Heart right ventricle (tissue), 16 donors: ENCODE data around the gene ARF4. TPM values are rescaled to one million over a fixed set of nuclear protein-coding genes. Genes with fewer than 3 reads are reported as not detected.
"Not testable (repeated sequence)": the region's sequence is repeated elsewhere in the genome, so short reads cannot be mapped to it uniquely, and the experiment has no call there.

Source experiments
- ATAC-seq, 8 donors: fragments of 200-7000 bp; cut with Tn5 transposase; one replicate each; pipeline ENCODE4 v1.9.1; 2020; ENCODE audit warnings: mild to moderate bottlenecking in 8 of 8, moderate library complexity in 8 of 8, moderate number of reproducible peaks in 1 of 8
- DNase-seq, 2 donors: peaks; one replicate each; pipeline ENCODE4 v3.0.0-alpha.2; 2020
- H3K27ac ChIP-seq, 10 donors: fragments of 200-600 bp; sonication (generic) in 2 of 10; one replicate each; pipeline versions ENCODE4 v1.5.0 to v1.8.0; 2020 to 2022; ENCODE audit warnings: mild to moderate bottlenecking in 3 of 10
- H3K27me3 ChIP-seq, 7 donors: fragments of 200-600 bp; one replicate each; pipeline ENCODE4 v1.8.0; 2021 to 2022; ENCODE audit warnings: mild to moderate bottlenecking in 2 of 7
- H3K36me3 ChIP-seq, 9 donors: fragments of 200-600 bp; sonication (generic) in 1 of 9; one replicate each; pipeline versions ENCODE4 v1.5.0 to v1.8.0; 2020 to 2022; ENCODE audit warnings: mild to moderate bottlenecking in 2 of 9
- H3K4me1 ChIP-seq, 9 donors: fragments of 200-600 bp; sonication (generic) in 1 of 9; one replicate each; pipeline versions ENCODE4 v1.5.0 to v1.8.0; 2020 to 2022; ENCODE audit warnings: mild to moderate bottlenecking in 4 of 9
- H3K4me3 ChIP-seq, 10 donors: fragments of 200-600 bp; sonication (generic) in 2 of 10; one replicate each; pipeline versions ENCODE4 v1.5.0 to v1.8.0; 2020 to 2022; ENCODE audit warnings: mild to moderate bottlenecking in 7 of 10, moderate library complexity in 2 of 10
- H3K9me3 ChIP-seq, 11 donors: fragments of 200-600 bp in 10 of 11; sonication (generic) in 2 of 11; one replicate each; pipeline versions ENCODE4 v1.5.0 to v1.8.0; 2013 to 2022; ENCODE audit warnings: mild to moderate bottlenecking in 2 of 11, control low read depth in 1 of 11, moderate library complexity in 1 of 11
- WGBS, 2 donors: extraction: QIAGEN DNeasy Blood & Tissue Kit; methylation state at CpG; one replicate each; pipeline ENCODE4 v1.1.7; 2013; ENCODE audit warnings: inconsistent platforms in 1 of 2; 5-methylcytosine and 5-hydroxymethylcytosine counted together
- intact Hi-C, 10 donors: fragments of 100-400 bp; cut with DNase I; formaldehyde crosslinking; loops; one replicate each; pipeline versions ENCODE4 v1.11.1 to v1.14.2; 2022
- polyA plus RNA-seq, 2 donors: library from polyadenylated mRNA; stranded (reverse); fragments of 200-250 nt; gene quantifications; one replicate each; pipeline ENCODE4 v1.2.3, GENCODE V29; 2013
- total RNA-seq, 10 donors: library from RNA; stranded (reverse); fragmentation: NEBNext Ultra II Directional in 3 of 10; extraction: Animal tissue kit (Norgen Biotek cat#: 25700) in 3 of 10; gene quantifications; one replicate each; pipeline versions ENCODE4 v1.2.1 to v1.2.4, GENCODE V29; 2021 to 2023
- TF ChIP-seq, protein P1 (sequence below), 9 donors: fragments of 200-600 bp; sonication (generic) in 2 of 9; IDR thresholded peaks; one replicate each; pipeline versions ENCODE4 v1.5.0 to v1.8.0; 2021 to 2022; ENCODE audit warnings: antibody characterized with exemption in 9 of 9, mild to moderate bottlenecking in 5 of 9, moderate library complexity in 1 of 9
- donor health status: Arrhythmogenic right ventricular cardiomyopathy.
- donor health status: ischemic (EF 13 %, LVEDD 7.1; RV severe dilation, severe dysfunction).
- donor health status: healthy with polysubstance abuse.
- donor health status: DM: no; HTN: yes; CAD: no.
- donor health status: DM: no; HTN: no; CAD: no.
- donor health status: ischemic (EF 25% LVEDD 6.9; RV normal size, moderate dysfunction).
- donor health status: ischemic (EF 25% LVEDD 5.7; RV mildly dilated, moderate dysfunction).
- donor health status: healthy.
- donor health status: DM: yes; HTN: yes; CAD: no.
- donor health status: Ischemic cardiomyopathy.
- donor health status: ischemic (EF 35%, LVEDD 5.7; RV mildly dilated, moderate dysfunction).
- donor health status: nonischemic (EF 11% LVEDD 7.7; RV severe dilation, severe dysfunction).
- donor health status: DM: yes; HTN: yes; CAD: no.
- donor health status: PGD.
- donor health status: ischemic (EF 29% LVEDD 5.4; RV normal size, mild dysfunction).
- donor health status: nonischemic (EF 23%, LVEDD 6.1; RV moderate dilation, normal function).

Gene ARF4
- total and polyA plus RNA-seq, 12 donors = 25.7 to 130 (median 73.7) TPM

DNA sequence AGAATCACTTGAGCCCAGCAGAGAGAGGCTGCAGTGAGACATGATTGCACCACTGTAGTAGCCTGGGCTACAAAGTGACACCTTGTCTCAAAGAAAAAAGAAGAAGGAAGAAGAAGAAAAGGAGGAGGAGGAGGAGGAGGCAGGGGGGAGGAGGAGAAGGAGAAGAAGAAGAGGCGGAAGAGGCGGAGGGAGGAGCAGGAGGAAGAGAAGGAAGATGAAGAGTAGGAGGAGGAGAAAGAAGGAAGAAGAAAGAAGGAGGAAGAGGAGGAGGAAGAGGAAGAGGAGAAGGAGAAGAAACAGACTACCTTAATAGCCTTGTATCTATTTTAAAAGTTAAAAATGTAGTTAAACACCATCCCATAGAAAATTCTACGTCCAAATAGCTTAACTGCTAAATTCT lies 19.1 kb upstream of the ARF4 start:
- Histone ChIP-seq H3K27me3 (no peaks in the 10 kb centered on the region), H3K4me3 (no peak overlapping the region), H3K4me1 (no peaks in the 10 kb centered on the region), H3K9me3 (peaks cover 0 to 13% (median 0%) of the 10 kb centered on the region in 11 donors), H3K27ac (no peak overlapping the region), H3K36me3 (peaks cover 0 to 27% (median 3%) of the 10 kb centered on the region in 9 donors)
- intact Hi-C loops = no loop called here
- WGBS, 2 donors = 60 to 69% methylated on average over 3 of the region's 3 CpGs
- TF ChIP-seq, protein P1, sequence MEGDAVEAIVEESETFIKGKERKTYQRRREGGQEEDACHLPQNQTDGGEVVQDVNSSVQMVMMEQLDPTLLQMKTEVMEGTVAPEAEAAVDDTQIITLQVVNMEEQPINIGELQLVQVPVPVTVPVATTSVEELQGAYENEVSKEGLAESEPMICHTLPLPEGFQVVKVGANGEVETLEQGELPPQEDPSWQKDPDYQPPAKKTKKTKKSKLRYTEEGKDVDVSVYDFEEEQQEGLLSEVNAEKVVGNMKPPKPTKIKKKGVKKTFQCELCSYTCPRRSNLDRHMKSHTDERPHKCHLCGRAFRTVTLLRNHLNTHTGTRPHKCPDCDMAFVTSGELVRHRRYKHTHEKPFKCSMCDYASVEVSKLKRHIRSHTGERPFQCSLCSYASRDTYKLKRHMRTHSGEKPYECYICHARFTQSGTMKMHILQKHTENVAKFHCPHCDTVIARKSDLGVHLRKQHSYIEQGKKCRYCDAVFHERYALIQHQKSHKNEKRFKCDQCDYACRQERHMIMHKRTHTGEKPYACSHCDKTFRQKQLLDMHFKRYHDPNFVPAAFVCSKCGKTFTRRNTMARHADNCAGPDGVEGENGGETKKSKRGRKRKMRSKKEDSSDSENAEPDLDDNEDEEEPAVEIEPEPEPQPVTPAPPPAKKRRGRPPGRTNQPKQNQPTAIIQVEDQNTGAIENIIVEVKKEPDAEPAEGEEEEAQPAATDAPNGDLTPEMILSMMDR (IDR thresholded peaks at IDR 0.05) = no peak
- ATAC-seq (no peak), DNase-seq (no peak)

DNA sequence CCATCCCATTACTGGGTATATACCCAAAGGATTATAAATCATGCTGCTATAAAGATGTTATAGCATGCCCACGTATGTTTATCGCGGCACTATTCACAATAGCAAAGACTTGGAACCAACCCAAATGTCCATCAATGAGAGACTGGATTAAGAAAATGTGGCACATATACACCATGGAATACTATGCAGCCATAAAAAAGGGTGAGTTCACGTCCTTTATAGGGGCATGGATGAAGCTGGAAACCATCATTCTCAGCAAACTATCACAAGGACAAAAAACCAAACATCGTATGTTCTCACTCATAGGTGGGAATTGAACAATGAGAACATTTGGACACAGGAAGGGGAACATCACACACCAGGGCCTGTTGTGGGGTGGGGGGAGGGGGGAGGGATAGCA lies 14.7 kb upstream of the ARF4 start:
- Histone ChIP-seq H3K36me3 (peaks cover 0 to 17% (median 2%) of the 10 kb centered on the region in 9 donors), H3K9me3 (peaks cover 0 to 46% (median 0%) of the 10 kb centered on the region in 11 donors)
- H3K4me3 ChIP-seq, H3K27me3 ChIP-seq, intact Hi-C loops, H3K27ac ChIP-seq, ATAC-seq, H3K4me1 ChIP-seq, DNase-seq: not testable (repeated sequence)
- WGBS, 2 donors = 96 to 98% methylated on average over 5 of the region's 5 CpGs

DNA sequence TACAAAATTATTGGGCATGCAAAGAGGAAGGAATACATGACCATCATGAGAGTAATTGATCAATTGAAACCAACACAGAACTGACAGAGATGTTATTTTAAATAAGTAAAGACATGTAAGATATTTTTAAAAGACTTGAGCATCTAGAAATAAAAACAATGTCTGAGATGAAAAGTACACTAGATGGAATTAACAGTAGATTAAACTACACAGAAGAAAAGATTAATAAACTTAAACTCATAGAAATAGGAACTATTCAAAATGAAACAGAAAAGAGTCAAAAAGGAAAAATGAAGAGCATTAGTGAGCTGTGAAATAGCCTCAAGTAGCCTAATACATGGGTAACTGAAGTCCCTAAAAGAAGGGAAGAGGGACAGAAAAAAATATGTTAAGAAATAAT lies 8.5 kb upstream of the ARF4 start:
- Histone ChIP-seq H3K27me3 (no peaks in the 10 kb centered on the region), H3K27ac (no peak overlapping the region), H3K9me3 (peaks cover 0 to 49% (median 0%) of the 10 kb centered on the region in 11 donors), H3K4me1 (no peaks in the 10 kb centered on the region), H3K4me3 (no peak overlapping the region), H3K36me3 (peaks cover 0 to 54% (median 5%) of the 10 kb centered on the region in 9 donors)
- no peak for DNase-seq
- intact Hi-C loops = no loop called here
- no peak for ATAC-seq
- TF ChIP-seq, protein P1 (IDR thresholded peaks at IDR 0.05) = no peak

DNA sequence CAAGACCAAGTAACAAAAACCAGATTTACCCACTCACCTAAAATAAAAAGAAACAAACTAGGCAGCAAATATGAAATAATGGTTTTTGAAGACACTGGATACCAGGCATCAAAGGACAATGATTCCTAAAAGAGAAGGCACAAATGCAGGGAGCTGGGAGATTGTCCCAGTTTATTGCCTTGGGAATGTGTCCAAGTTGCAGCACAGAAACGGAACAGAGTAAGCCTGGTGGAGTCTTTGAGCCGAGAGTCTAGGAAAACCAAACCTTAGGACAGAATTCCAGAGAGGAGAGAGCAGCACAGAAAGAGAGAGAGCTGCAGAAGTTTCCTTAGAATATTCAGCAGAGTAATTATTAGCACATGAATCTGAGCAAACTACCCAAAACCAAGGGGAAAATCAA lies 7.8 kb upstream of the ARF4 start:
- ATAC-seq = no peak
- WGBS, 2 donors = 91 to 98% methylated on average over 2 of the region's 2 CpGs

DNA sequence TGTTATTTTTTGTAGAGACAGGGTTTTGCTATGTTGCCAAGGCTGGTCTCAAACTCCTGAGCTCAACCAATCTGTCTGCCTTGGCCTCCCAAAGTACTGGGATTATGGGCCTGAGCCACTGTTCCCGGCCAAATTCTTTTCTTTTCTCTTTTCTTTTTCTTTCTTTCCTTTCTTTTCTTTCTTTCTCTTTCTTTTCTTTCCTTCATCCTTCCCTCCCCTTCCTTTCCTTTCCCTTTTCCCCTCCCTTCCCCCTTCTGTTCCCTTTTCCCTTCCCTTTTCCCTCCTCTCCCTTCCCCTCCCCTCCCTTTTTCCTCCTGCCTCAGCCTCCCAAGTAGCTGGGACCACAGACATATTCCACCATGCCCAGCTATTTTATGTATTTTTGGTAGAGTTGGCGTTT lies 3.1 kb upstream of the ARF4 start:
- TF ChIP-seq, protein P1 (IDR thresholded peaks at IDR 0.05) = no peak
- Histone ChIP-seq H3K9me3 (peaks cover 0 to 4% (median 0%) of the 10 kb centered on the region in 11 donors), H3K36me3 (peaks cover 0 to 27% (median 0%) of the 10 kb centered on the region in 9 donors), H3K27ac (no peak overlapping the region), H3K4me1 (peaks cover 5 to 31% (median 22%) of the 10 kb centered on the region in 9 donors), H3K4me3 (no peak overlapping the region), H3K27me3 (no peaks in the 10 kb centered on the region)
- WGBS, 2 donors = 96 to 98% methylated on average over 2 of the region's 2 CpGs
- intact Hi-C loops = no loop called here
- no peak for DNase-seq
- ATAC-seq = no peak

More for the DNA sequence above, 7.8 kb upstream of the ARF4 start:
- intact Hi-C loops = no loop called here
- TF ChIP-seq, protein P1 (IDR thresholded peaks at IDR 0.05) = no peak
- H3K9me3 ChIP-seq = peaks cover 0 to 44% (median 0%) of the 10 kb centered on the region in 11 donors
- H3K4me3 ChIP-seq = no peak overlapping the region
- no peak overlapping the region for H3K27ac ChIP-seq
- no peaks in the 10 kb centered on the region for H3K27me3 ChIP-seq
- DNase-seq = no peak
- H3K4me1 ChIP-seq = peaks cover 0 to under 1% (median 0%) of the 10 kb centered on the region in 9 donors
- H3K36me3 ChIP-seq = peaks cover 0 to 54% (median 5%) of the 10 kb centered on the region in 9 donors
